Upper lobe of left lung (tissue), 4 donors: ENCODE results near the gene DAPK2.

Source experiments
- POLR2A ChIP-seq, 4 donors: fragments of 450-650 bp; IDR thresholded peaks; one replicate each; pipeline ENCODE4 v1.5.1; 2016 to 2017; ENCODE audit warnings: antibody characterized with exemption in 4 of 4, mild to moderate bottlenecking in 2 of 4
- POLR2AphosphoS5 ChIP-seq, 2 donors: sonication (generic); formaldehyde crosslinking; IDR thresholded peaks; one replicate each; pipeline ENCODE4 v1.5.1; 2017; ENCODE audit warnings: antibody characterized with exemption in 2 of 2
- TF ChIP-seq, protein P1 (sequence below), 6 experiments: fragments of 450-650 bp in 4 of 6; fragments of 200-600 bp in 2 of 6; sonication (generic) in 2 of 6; IDR thresholded peaks; one replicate each; pipeline ENCODE4 v1.5.1; 2016 to 2019; ENCODE audit warnings: antibody characterized with exemption in 6 of 6

DNA sequence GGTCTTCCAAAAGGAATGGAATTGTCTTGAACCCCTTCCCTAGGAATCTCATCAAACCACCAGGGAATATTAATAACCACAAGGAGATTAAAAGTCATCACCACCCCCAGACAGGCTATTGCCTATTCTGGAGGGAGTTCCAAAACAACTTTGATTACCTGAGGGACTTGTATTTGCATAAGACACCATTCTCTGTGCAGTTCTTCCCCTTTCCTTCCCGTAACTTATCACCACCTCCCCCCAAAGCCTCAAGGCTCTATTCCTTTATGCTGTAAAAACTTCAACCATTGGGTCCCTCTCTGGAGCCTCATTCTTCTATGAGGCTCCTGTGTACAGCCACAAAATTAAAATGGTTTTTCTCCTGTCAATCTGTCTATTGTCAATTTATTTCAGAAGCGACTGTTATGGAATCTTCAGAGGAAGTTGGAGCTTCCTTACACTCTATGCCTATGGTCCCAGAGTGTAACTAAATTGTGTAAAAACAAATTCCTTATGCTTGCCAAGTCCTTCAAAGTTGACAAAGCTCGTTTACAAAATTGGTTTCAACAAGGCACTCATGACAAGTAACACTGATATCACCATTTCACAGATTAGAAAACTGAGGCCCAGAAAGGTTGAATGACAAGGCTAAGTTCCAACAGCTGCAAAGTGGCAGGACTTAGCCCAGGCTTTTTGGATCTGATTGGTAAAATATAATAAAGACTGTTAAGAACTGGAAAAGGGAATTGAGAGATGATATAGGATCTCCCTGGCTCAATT lies 144.2 kb downstream of the DAPK2 start:
- TF ChIP-seq POLR2AphosphoS5 (IDR thresholded peaks at IDR 0.05) (no peak), POLR2A (IDR thresholded peaks at IDR 0.05) (no peak)
- TF ChIP-seq, protein P1, sequence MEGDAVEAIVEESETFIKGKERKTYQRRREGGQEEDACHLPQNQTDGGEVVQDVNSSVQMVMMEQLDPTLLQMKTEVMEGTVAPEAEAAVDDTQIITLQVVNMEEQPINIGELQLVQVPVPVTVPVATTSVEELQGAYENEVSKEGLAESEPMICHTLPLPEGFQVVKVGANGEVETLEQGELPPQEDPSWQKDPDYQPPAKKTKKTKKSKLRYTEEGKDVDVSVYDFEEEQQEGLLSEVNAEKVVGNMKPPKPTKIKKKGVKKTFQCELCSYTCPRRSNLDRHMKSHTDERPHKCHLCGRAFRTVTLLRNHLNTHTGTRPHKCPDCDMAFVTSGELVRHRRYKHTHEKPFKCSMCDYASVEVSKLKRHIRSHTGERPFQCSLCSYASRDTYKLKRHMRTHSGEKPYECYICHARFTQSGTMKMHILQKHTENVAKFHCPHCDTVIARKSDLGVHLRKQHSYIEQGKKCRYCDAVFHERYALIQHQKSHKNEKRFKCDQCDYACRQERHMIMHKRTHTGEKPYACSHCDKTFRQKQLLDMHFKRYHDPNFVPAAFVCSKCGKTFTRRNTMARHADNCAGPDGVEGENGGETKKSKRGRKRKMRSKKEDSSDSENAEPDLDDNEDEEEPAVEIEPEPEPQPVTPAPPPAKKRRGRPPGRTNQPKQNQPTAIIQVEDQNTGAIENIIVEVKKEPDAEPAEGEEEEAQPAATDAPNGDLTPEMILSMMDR (IDR thresholded peaks at IDR 0.05) = no peak
